GM21529 (cell line): Measurements from ENCODE around the gene L3MBTL4.

Experiments
- ATAC-seq: cut with Tn5 transposase; IDR thresholded peaks from one replicate; pipeline ENCODE4 v1.9.1; 2021; ENCODE audit not compliant: unreplicated experiment

Gene L3MBTL4

DNA sequence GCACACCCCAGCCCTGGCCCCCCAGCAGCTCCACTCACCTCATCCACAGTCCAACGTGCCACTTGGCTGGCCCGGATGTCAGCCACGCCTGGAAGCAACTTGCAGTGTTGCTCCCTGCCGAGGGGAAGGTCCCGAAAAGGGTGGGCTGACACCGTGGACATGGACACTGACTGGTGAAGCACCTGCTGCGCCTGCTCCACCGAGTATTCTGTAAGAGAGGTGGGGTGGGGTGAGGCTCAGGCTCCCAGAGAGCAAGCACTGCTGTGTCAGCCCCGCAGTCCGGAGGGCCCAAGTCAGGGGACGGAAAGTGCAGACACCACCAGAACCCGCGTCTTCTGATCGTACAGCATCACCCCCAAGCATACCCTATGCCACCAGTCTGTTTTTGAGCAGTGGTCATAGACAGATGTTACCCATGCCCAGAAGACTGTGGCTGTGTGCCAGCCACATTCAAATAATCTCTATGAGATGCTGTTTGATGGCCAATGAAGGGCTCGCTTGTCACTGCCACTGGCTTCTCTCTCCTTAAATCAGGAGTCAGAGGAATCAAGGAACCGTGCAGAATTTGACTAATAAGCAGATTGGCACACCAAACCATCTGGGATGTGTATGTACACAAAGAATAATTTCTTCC lies 445.2 kb downstream of the L3MBTL4 start:
- ATAC-seq: no peak

DNA sequence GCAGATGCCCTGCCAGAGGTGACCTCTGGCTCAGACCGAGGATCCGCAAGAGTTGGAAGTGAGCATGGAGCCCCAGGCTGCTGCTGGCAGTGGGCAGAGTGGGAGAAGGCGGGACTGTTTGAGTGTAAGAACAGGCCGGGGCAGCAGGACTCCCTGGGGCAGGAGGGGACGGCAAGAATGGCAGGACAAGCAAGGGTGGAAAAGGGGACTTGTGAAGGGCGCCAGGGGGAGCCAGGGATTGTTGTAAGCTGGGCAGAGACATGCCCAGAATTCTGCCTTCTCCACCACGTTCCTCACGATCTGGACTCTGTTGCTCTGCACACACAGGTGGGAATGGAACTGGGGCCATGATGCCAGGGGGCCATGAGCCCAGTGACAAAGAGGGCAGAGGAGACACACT lies 447.0 kb downstream of the L3MBTL4 start:
- ATAC-seq: no peak

GRCh38 chr18:5967007-5967406 lies 447.7 kb downstream of the L3MBTL4 start:
- ATAC-seq: no peak

- ATAC-seq: no peak
These were observed 448.2 kb downstream of the L3MBTL4 start for GRCh38 chr18:5966514-5966913.

GRCh38 chr18:5964996-5965395 lies 449.7 kb downstream of the L3MBTL4 start:
- ATAC-seq: no peak

- no peak for ATAC-seq
These were observed 450.1 kb downstream of the L3MBTL4 start for GRCh38 chr18:5964596-5964995.

GRCh38 chr18:5964108-5964507 lies 450.6 kb downstream of the L3MBTL4 start:
- no peak for ATAC-seq

DNA sequence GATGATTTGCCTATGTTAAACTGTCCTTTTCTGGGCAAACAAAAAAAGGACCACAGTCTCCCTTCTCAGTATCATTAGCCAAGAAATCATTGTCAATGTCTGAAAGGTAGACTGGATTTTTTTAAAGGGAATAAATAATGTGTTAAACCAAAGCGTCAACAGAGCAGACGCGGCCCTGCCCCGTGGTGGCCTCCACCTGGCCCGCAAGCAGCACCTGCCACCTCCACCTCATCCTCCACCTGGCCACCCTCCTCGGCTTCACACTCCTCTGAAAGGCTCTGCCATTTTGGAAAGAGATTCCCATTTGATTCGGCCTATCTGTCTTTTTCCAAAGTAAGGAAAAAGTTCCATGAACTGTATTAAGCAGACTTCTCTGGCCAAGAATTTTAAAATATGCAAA lies 451.4 kb downstream of the L3MBTL4 start:
- no peak for ATAC-seq

- no peak for ATAC-seq
These were observed 452.3 kb downstream of the L3MBTL4 start for GRCh38 chr18:5962362-5962761.

DNA sequence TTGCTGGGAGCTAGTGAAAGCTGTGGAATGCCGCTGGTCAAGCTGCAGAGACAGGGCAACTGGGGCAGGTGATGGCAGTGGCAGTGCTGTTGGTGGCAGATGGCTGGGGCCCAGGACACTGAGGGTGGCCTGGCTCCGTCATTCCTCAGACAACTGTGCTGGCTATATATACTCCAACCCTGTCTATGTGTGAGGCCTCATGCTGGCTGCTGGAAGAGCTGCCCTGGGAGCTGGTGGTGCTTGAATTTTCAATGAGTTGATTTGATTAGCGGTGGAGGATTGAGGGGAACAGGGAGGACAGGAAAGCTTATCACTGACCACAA lies 452.9 kb downstream of the L3MBTL4 start:
- ATAC-seq: no peak

DNA sequence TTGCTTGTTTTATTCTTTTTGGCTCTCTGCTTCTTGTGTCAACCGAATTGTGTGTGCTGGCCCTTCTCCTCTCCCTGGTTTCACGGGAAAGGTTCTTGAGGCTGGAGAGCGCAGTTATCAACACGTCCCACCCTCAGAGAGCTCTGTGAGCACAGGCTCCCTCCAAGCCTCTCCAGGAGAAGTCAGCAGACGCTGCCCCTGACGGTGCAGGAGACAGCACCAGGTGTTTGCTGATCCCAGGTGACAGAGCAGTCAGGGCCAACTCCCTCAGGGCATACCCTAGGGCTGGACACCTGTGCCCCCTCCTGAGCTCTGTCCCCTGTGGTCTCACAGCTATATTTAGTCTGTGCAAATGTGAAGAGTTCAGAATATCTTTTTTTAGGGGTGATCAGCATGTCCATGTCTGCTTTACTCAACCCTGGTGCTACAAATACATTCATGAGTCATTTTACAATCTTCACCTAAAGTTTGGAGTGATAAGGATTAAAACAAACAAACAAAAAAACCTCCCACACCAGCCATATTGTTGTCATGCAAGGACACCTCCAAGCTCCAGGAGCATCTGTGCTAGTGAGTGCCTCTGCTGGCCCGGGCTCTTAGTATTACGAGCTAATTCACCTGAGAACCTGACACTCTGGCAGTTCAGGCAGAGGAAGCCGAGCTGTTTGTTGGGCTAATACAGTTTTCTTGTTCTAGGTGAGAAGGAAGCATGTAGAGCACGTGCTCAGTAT lies 453.4 kb downstream of the L3MBTL4 start:
- ATAC-seq: no peak

DNA sequence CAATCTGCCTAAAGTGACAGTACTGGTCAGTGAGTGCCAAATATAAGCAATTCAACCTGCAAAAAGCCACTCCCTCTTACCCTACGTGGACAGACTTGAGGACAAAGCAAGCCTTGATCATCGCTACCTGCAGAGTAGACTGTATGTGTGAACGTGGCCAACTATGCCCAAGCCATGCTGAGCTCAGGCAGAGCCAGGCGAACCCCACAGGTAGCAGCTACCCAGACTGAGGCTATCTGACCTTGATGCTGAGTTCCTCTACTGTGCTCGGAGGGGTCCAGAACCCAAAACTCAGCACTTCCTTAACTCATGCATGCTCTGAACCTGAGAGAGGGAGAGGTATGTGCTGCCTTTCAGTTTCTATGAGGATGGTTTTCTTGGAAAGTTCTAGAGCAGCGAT lies 455.9 kb downstream of the L3MBTL4 start:
- no peak for ATAC-seq

DNA sequence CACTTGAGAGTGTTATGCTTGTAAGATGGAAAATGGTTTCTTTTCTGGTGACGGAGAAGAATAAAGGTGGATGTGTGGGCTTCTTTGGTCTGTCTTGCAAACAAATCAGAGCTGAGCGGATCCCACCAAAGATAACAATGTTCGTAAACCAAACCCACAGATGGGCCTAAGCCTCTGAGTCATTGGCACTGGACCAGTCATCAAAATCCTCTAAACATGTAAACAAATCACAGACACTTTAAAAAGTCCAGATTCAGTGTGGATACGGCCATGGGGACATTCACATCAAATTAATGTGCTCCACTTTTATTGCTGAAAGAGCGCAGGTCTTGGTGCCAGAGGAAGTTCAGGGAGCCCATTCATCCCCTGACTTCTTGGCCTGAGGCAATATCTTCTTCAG lies 458.9 kb downstream of the L3MBTL4 start:
- no peak for ATAC-seq

- ATAC-seq: no peak
These were observed 463.1 kb downstream of the L3MBTL4 start for GRCh38 chr18:5951515-5952091.

DNA sequence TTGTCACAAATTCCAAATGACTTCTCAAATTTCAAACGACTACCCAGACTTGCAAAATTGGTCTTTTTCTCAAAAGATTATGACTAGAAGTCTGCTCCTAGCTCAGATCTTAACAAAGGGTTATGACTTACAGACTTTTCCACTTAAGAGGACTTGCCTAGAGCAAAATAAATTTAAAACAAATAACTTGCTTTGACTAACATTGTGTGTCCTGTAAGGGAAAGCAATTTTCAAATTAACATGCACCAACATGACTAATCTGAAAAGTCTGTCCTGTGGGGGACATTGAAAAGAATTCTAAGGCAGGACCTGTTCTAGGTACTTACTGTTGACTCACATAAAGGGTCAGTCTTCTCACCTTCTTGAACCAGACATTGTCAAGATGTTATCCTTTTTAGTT lies 465.9 kb downstream of the L3MBTL4 start:
- ATAC-seq: no peak

DNA sequence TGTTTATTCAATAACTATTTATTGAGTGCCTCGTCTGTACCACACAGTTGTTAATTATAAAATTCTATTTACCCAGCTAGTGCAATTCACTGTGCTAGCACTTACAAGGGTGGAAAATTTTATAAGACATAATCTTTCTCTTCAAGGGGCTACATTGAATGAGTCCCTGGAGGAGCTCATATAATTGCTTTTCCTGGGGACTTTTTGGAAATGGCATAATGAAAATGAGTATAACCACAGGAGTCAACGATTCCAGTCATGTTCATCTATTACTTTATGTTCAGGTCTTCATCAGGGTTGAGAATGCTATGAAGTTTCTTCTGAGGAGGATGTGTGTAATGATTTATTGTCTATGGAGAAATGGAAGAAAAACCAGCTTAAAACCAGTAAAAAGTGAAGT lies 466.5 kb downstream of the L3MBTL4 start:
- ATAC-seq: no peak

- ATAC-seq: no peak
These were observed 470.3 kb downstream of the L3MBTL4 start for GRCh38 chr18:5944448-5944847.

- ATAC-seq: no peak
These were observed 471.2 kb downstream of the L3MBTL4 start for GRCh38 chr18:5943514-5943913.

DNA sequence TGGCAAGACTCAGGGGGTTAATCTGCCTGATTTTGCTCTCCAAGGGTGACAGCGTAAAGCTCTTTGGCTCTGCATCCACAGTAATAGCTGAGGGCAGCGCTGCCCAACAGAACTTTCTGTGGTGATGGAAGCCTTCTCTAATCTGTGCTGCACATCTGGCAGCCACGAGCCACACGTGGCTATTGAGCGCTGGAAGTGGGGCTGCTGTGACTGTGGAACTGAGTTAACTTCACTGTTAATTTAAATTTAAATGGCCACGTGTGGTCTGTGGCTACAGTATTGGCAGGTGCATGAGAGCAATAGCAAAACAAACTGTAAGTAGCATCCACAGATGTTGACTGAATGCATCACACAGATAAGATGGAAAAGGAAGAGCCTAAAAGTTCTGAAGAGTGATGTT lies 472.1 kb downstream of the L3MBTL4 start:
- no peak for ATAC-seq

DNA sequence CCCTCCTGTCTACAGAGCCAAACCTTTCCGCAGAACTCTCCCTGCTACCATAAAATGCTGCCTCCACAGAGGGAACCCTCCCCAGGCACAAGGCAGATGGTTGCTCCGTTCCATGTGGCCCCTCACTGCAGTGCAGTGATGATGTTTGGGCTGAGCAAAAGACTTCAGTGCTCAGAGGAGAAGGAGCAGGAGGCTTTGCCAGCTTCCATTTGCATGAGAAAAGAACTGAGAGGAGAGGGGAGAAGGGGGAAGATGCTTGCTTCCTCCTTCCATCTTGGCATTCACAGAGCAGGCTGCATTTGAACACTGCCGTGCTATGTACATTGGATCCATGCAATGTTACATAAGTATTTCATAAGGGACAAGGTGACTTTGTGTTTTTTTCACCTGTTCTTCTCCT lies 472.8 kb downstream of the L3MBTL4 start:
- no peak for ATAC-seq

- ATAC-seq: no peak
These were observed 474.7 kb downstream of the L3MBTL4 start for GRCh38 chr18:5939801-5940667.

- ATAC-seq: no peak
These were observed 476.9 kb downstream of the L3MBTL4 start for GRCh38 chr18:5937795-5938194.
